ENCODE measurements around the gene GID8. TPM values are rescaled to one million over a fixed set of nuclear protein-coding genes. Genes with fewer than 3 reads are reported as not detected.

The GID8 gene
- total and polyA plus RNA-seq, 2 donors (not counting 3 experiments of a cell fraction or from before 2014, with no cell fraction given), result 25.3 to 34.6 TPM

DNA sequence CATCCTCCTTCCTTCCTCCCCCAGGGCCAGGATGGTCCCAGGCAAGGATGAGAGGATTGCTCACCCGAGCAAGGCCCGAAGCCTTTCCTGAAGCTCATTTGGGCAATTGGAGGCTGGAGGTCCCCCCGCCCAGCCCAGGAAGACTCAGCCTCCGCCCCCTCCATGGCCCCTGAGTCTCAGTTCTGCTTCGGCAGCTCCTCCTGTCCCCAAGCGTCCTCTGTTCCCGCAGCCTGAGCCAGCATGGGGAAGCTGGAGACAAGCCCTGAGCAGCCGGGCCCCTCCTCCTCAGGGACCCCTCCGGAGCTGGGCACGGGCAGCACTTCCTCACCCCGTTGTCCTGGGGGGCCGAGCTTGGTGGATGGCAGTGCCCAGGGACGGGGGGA is 40.6 kb downstream of the GID8 start:
- dilution Hi-C loops (cut with MboI; ENCODE audit: extremely low pct_ligation_motif_present, low sequenced_read_pairs) (no loop called here), intact Hi-C loops (cut with micrococcal nuclease) (no loop called here)
- H2AFZ ChIP-seq (ENCODE audit: low read depth, low read length), result no peak overlapping the region
- no peak overlapping the region for H3K4me2 ChIP-seq (ENCODE audit: insufficient read depth, low read length)
- no peaks in the 10 kb centered on the region for H3K36me3 ChIP-seq (ENCODE audit: control insufficient read depth in 2 of 2, extremely low read depth in 1 of 2, insufficient read depth in 2 of 2, low read length in 2 of 2)
- H3K9ac ChIP-seq (replicated peaks; ENCODE audit: extremely low read depth, insufficient read depth, low read length), result no peak overlapping the region
- H3K79me2 ChIP-seq (ENCODE audit: control insufficient read depth, insufficient read depth, low read length), result no peaks in the 10 kb centered on the region
- ChIA-PET CTCF (interaction anchor here (1.2 to 2.0 kb wide), 2 partner anchors 13 to 31 kb away, joined by 3 to 12 read pairs; no protein-coding TSS in a partner anchor), POLR2A (no interaction called here)
- H3K27ac ChIP-seq (ENCODE audit: insufficient read depth, low read depth, low read length), result no peak overlapping the region
- TF ChIP-seq JUN (IDR thresholded peaks at IDR 0.05; ENCODE audit: borderline replicate concordance, insufficient read depth, insufficient read length, low read depth) (no peak), MYC (IDR thresholded peaks at IDR 0.05; ENCODE audit: low read depth, low read length) (no peak), GATA2 (IDR thresholded peaks at IDR 0.05; ENCODE audit: insufficient read depth, insufficient read length, low read depth, low read length) (no peak), EZH2 (IDR thresholded peaks at IDR 0.05; ENCODE audit: borderline replicate concordance, low read depth, low read length, severe bottlenecking) (no peak)
- TF ChIP-seq, protein P1, sequence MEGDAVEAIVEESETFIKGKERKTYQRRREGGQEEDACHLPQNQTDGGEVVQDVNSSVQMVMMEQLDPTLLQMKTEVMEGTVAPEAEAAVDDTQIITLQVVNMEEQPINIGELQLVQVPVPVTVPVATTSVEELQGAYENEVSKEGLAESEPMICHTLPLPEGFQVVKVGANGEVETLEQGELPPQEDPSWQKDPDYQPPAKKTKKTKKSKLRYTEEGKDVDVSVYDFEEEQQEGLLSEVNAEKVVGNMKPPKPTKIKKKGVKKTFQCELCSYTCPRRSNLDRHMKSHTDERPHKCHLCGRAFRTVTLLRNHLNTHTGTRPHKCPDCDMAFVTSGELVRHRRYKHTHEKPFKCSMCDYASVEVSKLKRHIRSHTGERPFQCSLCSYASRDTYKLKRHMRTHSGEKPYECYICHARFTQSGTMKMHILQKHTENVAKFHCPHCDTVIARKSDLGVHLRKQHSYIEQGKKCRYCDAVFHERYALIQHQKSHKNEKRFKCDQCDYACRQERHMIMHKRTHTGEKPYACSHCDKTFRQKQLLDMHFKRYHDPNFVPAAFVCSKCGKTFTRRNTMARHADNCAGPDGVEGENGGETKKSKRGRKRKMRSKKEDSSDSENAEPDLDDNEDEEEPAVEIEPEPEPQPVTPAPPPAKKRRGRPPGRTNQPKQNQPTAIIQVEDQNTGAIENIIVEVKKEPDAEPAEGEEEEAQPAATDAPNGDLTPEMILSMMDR (IDR thresholded peaks at IDR 0.05; ENCODE audit: extremely low read depth in 1 of 2, insufficient read depth in 1 of 2, low read depth in 1 of 2, low read length in 2 of 2), result no peak
- no peaks in the 10 kb centered on the region for H4K20me1 ChIP-seq (replicated peaks; ENCODE audit: control insufficient read depth, extremely low read depth, insufficient read depth, low read length)
- DNase-seq (ENCODE audit: low read depth, low spot score), result no peak
- FAIRE-seq, result no peak
- no peaks in the 10 kb centered on the region for H3K9me1 ChIP-seq (replicated peaks; ENCODE audit: control insufficient read depth, extremely low read depth, insufficient read depth, low read length)
- H3K9me3 ChIP-seq (replicated peaks; ENCODE audit: control insufficient read depth, insufficient read depth, low read length), result no peaks in the 10 kb centered on the region
- H3K4me3 ChIP-seq (replicated peaks in 1 of 3; ENCODE audit: insufficient read depth in 1 of 3, low read depth in 1 of 3, low read length in 3 of 3), result no peak overlapping the region
- peaks cover 38 to 40% of the 10 kb centered on the region in 2 experiments for H3K27me3 ChIP-seq (ENCODE audit: control insufficient read depth in 2 of 2, insufficient read depth in 2 of 2, low read length in 2 of 2)
- no TSS peak for BruUV-seq (replicated peaks)
- no peaks in the 10 kb centered on the region for H3K4me1 ChIP-seq (ENCODE audit: control insufficient read depth, extremely low read depth, insufficient read depth, low read length)

DNA sequence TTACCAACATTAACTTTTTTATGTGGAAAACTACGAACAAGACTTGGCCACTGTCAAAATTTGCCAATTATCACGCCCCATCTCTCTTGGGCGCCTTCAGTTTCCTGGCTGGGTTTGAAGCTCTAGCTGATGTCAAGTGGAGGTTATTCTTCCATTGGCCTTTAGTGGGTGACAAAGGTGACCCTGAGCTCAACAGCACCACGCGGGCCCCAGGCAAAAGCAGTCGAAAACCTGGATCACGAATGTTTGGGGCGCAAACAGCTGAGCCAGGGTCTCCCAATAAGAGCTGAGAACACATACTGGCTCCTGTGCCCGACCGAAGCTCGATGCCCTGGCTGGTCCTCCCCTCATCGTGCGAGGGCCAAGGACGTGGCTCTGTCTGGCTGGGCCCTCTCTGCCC is 41.4 kb downstream of the GID8 start:
- no peak for FAIRE-seq
- BruUV-seq (replicated peaks), result no TSS peak

More for the DNA sequence above, 41.4 kb downstream of the GID8 start:
- H3K27me3 ChIP-seq (ENCODE audit: control insufficient read depth in 2 of 2, insufficient read depth in 2 of 2, low read length in 2 of 2), result peaks cover 32 to 34% of the 10 kb centered on the region in 2 experiments
- no peak overlapping the region for H2AFZ ChIP-seq (ENCODE audit: low read depth, low read length)
- TF ChIP-seq, protein P2, sequence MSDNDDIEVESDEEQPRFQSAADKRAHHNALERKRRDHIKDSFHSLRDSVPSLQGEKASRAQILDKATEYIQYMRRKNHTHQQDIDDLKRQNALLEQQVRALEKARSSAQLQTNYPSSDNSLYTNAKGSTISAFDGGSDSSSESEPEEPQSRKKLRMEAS (IDR thresholded peaks at IDR 0.05; ENCODE audit: insufficient read depth, insufficient read length), result no peak
- TF ChIP-seq MYC (IDR thresholded peaks at IDR 0.05; ENCODE audit: low read depth, low read length) (no peak), JUN (IDR thresholded peaks at IDR 0.05; ENCODE audit: borderline replicate concordance, insufficient read depth, insufficient read length, low read depth) (no peak), FOS (IDR thresholded peaks at IDR 0.05; ENCODE audit: borderline replicate concordance, insufficient read depth, low read length) (no peak), GATA2 (IDR thresholded peaks at IDR 0.05; ENCODE audit: insufficient read depth, insufficient read length, low read depth, low read length) (no peak), POLR2A (IDR thresholded peaks at IDR 0.05; ENCODE audit: low read depth, low read length) (no peak), EZH2 (IDR thresholded peaks at IDR 0.05; ENCODE audit: borderline replicate concordance, low read depth, low read length, severe bottlenecking) (no peak), POLR2AphosphoS5 (IDR thresholded peaks at IDR 0.05; ENCODE audit: insufficient read depth, low read depth, low read length) (no peak)
- TF ChIP-seq, protein P1 (IDR thresholded peaks at IDR 0.05; ENCODE audit: extremely low read depth in 1 of 2, insufficient read depth in 1 of 2, low read depth in 1 of 2, low read length in 2 of 2), result no peak
- dilution Hi-C loops (cut with MboI; ENCODE audit: extremely low pct_ligation_motif_present, low sequenced_read_pairs), result no loop called here
- intact Hi-C loops (cut with micrococcal nuclease), result no loop called here
- ChIA-PET POLR2A (no interaction called here), CTCF (interaction anchor here (1.2 to 2.0 kb wide), 2 partner anchors 14 to 30 kb away, joined by 3 to 12 read pairs; no protein-coding TSS in a partner anchor)
- no peak overlapping the region for H3K4me2 ChIP-seq (ENCODE audit: insufficient read depth, low read length)
- H3K27ac ChIP-seq (ENCODE audit: insufficient read depth, low read depth, low read length), result no peak overlapping the region
- H3K79me2 ChIP-seq (ENCODE audit: control insufficient read depth, insufficient read depth, low read length), result no peaks in the 10 kb centered on the region
- H3K36me3 ChIP-seq (ENCODE audit: control insufficient read depth in 2 of 2, extremely low read depth in 1 of 2, insufficient read depth in 2 of 2, low read length in 2 of 2), result no peaks in the 10 kb centered on the region
- H3K9me3 ChIP-seq (replicated peaks; ENCODE audit: control insufficient read depth, insufficient read depth, low read length), result no peaks in the 10 kb centered on the region
- H3K4me3 ChIP-seq (replicated peaks in 1 of 3; ENCODE audit: insufficient read depth in 1 of 3, low read depth in 1 of 3, low read length in 3 of 3), result no peak overlapping the region
- H3K9ac ChIP-seq (replicated peaks; ENCODE audit: extremely low read depth, insufficient read depth, low read length), result no peak overlapping the region
- no peak for DNase-seq (ENCODE audit: low read depth, low spot score)
- no peaks in the 10 kb centered on the region for H3K4me1 ChIP-seq (ENCODE audit: control insufficient read depth, extremely low read depth, insufficient read depth, low read length)
- H3K9me1 ChIP-seq (replicated peaks; ENCODE audit: control insufficient read depth, extremely low read depth, insufficient read depth, low read length), result no peaks in the 10 kb centered on the region
- H4K20me1 ChIP-seq (replicated peaks; ENCODE audit: control insufficient read depth, extremely low read depth, insufficient read depth, low read length), result no peaks in the 10 kb centered on the region
